ENCODE results near the gene IL17RE.

Gene IL17RE

DNA sequence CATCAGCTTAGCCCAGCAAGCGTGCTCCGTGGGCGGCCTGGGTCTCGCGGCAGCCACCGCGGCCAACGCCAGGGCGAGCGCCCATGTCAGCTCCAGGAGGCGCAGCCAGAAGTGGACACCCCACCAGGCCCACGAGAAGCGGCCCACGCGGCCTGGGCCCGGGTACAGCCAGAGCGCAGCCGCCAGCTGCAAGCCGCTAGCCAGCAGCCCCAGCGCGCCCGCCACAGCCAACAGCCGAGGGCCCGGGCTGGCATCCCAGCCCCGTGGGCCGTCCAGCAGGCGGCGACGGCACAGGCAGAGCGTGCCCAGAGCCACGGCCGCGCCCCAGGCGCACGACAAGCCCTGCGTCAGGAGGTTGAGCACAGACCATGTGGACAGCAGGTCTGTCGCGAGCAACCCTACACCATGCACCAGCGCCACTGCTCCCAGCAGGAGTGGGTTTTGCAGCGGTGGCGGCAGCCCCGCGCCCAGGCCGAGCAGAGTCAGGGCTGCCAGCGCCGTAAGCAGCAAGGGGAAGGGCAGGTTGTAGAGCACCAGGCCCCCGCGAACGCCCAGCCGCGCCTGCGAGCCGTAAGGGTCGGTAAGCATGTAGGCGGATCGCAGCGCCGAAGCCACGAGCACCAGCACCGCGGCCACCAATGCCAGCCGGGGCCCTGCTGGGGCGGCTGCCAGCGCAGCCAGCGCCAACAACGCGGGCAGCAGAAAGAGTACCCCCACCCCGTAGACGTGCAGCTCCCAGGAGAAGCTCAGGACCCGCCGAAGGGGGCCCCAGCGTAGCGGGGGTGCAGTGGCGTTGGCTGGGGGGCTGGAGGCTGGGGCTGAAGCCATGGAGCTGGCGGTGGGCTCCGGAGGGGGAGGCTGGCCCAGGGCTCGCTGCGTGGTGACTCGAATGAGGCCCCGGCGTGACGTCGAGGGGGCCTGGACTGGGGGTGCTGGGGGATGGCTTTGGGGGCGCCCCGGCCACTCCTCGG is 44.7 kb downstream of the IL17RE start:
- Mint-ChIP-seq H3K4me3 (no peak overlapping the region), H3K27me3 (no peaks in the 10 kb centered on the region), H3K4me1 (peaks cover 14% of the 10 kb centered on the region), H3K36me3 (ENCODE audit: insufficient read depth) (peaks cover 5% of the 10 kb centered on the region), H3K27ac (ENCODE audit: low read depth) (no peak overlapping the region), H3K9me3 (no peaks in the 10 kb centered on the region)
- ATAC-seq (replicated peaks; ENCODE audit: extremely low read depth, poor library complexity, severe bottlenecking) (no peak), DNase-seq (ENCODE audit: low spot score in 2 of 2) (no peak)

DNA sequence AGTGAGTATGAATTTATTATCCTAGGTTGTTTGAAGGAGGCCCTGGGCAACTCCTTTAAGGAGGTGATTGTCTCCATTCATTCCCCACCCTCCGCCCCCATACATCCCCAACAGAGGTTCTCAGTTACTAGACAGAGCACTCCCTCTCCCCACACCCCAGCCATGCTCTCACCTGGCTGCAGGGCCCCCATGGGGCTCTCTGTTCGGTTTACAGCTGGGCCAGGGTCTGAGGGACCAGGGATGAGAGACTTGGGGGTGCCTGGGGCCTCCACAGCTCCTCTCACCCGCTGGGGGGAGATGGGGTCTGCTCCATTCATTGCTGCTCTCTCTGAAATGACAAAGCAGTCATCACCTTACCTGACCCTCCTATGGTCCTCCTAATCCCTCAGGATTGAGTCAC is 45.9 kb downstream of the IL17RE start:
- H3K27me3 Mint-ChIP-seq: no peaks in the 10 kb centered on the region
- peaks cover 15% of the 10 kb centered on the region for H3K4me1 Mint-ChIP-seq
- H3K4me3 Mint-ChIP-seq: no peak overlapping the region
- ATAC-seq (replicated peaks; ENCODE audit: extremely low read depth, poor library complexity, severe bottlenecking) (no peak), DNase-seq (ENCODE audit: low spot score in 2 of 2) (no peak)
- H3K36me3 Mint-ChIP-seq (ENCODE audit: insufficient read depth): peaks cover 3% of the 10 kb centered on the region
- H3K9me3 Mint-ChIP-seq: no peaks in the 10 kb centered on the region
- H3K27ac Mint-ChIP-seq (ENCODE audit: low read depth): no peak overlapping the region

DNA sequence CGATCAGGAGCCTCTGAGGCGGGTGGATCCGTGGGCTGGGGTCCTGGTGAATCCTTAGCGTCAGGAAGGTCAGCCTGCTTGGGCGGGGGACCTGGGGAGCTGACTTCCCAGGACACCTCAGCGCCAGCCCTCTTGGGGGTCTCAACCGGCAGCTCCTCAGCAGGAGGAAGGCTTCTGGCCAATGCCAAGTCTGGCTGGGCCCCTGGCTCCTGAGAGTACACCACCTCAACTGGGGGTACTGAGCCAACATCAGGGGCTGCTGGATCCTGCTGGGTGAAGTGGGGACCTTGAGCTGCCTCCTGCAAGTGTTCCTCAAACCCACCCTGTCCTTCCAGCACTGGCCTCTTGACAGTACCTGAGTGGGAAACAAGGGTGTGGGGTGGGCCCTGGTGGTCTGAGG is 46.5 kb downstream of the IL17RE start:
- Mint-ChIP-seq H3K36me3 (ENCODE audit: insufficient read depth) (peaks cover 2% of the 10 kb centered on the region), H3K4me3 (no peak overlapping the region), H3K4me1 (peaks cover 15% of the 10 kb centered on the region), H3K27me3 (no peaks in the 10 kb centered on the region), H3K27ac (ENCODE audit: low read depth) (no peak overlapping the region), H3K9me3 (no peaks in the 10 kb centered on the region)
- ATAC-seq (replicated peaks; ENCODE audit: extremely low read depth, poor library complexity, severe bottlenecking) (no peak), DNase-seq (ENCODE audit: low spot score in 2 of 2) (no peak)

DNA sequence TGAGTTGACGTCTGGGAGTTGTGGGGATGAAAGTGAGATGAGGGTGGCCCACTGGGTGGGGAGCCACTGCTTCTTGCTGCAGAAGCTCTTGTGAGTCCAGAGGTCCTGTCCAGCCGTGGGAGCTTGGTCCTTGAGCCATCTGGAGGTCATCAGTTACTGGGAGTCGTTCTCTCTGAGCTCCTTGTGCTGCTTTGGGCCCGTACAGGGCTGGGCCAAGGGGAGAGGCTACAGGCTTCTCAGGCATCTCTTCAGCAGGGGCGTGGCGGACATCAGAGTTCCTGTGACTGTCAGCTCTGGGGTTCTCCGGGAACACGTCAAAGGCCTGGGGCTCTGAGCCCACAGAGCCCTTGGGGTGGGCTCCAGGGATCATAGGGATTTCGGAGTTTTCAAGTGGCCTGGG is 47.0 kb downstream of the IL17RE start:
- H3K4me3 Mint-ChIP-seq: no peak overlapping the region
- no peak overlapping the region for H3K27ac Mint-ChIP-seq (ENCODE audit: low read depth)
- no peaks in the 10 kb centered on the region for H3K27me3 Mint-ChIP-seq
- peaks cover 15% of the 10 kb centered on the region for H3K4me1 Mint-ChIP-seq
- peaks cover 2% of the 10 kb centered on the region for H3K36me3 Mint-ChIP-seq (ENCODE audit: insufficient read depth)
- no peaks in the 10 kb centered on the region for H3K9me3 Mint-ChIP-seq
- DNase-seq (ENCODE audit: low spot score in 2 of 2) (no peak), ATAC-seq (replicated peaks; ENCODE audit: extremely low read depth, poor library complexity, severe bottlenecking) (no peak)

DNA sequence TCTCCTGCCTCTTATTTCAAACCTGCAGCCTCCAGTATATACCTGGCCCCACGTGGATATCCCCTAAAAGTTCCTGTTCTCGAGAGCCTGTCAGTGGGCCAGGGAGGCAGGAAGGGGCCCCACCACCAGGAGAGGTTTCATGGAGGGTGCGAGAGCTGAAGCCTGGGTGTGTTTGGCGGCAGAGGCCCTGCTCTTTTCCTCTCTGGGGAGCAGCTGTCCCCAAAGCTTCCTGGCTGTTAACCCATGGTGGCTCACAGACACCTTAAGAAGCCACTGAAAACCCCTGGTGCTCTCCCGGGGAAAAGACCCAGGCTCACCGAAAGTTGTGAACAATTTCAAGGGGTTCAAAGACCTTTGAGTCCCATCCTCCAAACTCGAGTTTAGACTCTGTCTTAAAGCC is 48.5 kb downstream of the IL17RE start:
- peak overlapping the region; percentile 90 for H3K4me3 Mint-ChIP-seq
- H3K27ac Mint-ChIP-seq (ENCODE audit: low read depth): peak overlapping the region; percentile 65
- ATAC-seq (replicated peaks; ENCODE audit: extremely low read depth, poor library complexity, severe bottlenecking): no peak
- DNase-seq (ENCODE audit: low spot score in 2 of 2): no peak
- H3K36me3 Mint-ChIP-seq (ENCODE audit: insufficient read depth): peaks cover 4% of the 10 kb centered on the region
- no peaks in the 10 kb centered on the region for H3K9me3 Mint-ChIP-seq
- H3K4me1 Mint-ChIP-seq: peaks cover 15% of the 10 kb centered on the region
- no peaks in the 10 kb centered on the region for H3K27me3 Mint-ChIP-seq

DNA sequence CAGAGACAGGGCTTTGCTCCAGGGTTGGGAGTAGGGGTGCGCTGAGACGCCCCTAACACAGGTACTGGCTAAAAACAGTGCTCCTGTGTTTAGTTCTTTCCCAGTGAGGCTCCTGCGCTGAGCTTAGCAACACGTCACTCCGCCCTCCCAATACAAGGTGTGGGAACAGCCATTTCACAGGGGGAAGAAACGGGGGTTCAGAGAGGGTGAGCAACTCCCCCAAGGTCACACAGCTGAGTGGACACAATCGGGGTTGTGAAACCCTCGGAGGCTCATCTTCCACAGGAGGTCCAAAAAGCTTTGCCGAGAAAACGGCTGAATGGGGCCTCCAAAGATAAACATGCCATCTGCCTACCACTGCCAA is 48.9 kb downstream of the IL17RE start:
- peaks cover 15% of the 10 kb centered on the region for H3K4me1 Mint-ChIP-seq
- DNase-seq (ENCODE audit: low spot score in 2 of 2) (no peak), ATAC-seq (replicated peaks; ENCODE audit: extremely low read depth, poor library complexity, severe bottlenecking) (peak; percentile 21)
- H3K27me3 Mint-ChIP-seq: no peaks in the 10 kb centered on the region
- H3K4me3 Mint-ChIP-seq: peak overlapping the region; percentile 90
- no peak overlapping the region for H3K27ac Mint-ChIP-seq (ENCODE audit: low read depth)
- H3K9me3 Mint-ChIP-seq: no peaks in the 10 kb centered on the region
- H3K36me3 Mint-ChIP-seq (ENCODE audit: insufficient read depth): peaks cover 4% of the 10 kb centered on the region

DNA sequence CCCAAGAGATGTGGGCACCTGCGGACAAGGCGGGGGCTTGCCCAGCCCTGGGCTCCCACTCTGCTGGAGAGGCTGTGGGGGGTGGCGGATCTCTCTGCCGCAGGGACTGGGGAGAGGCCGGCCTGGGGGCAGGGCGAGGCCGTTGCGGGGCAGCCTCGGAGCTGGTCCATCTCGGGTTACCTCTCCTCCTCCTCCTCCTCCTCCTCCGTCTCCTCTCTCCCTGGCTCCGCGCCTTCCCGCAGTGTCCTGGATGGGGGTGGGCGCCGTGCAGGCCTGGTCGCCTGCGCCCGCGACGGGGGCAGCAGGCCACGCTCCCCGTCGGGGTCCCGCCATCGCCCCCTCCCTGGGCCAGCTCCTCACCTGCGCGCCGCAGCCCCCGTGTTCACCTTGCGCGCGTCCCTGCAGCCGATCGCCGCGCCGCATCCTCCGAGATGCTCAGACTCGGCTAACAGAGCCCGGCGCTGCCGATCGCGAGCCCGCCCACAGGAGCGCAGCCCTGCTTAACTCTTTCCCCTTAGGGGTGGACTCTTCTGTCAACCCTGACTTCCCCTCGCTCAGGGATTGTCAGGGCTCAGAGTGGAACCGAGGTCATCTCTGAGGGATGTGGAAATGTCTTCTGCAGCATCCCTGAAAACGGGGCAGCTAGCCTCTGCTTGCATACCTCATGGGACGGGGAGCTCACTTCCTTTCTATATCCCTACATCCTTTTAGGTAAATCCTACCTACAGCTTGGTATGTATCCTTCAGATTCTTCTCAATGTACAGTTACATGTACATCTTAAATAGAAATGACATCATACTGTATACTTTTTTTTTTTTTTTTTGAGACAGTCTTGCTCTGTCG is 49.5 kb downstream of the IL17RE start, which contains the start of gene PRRT3:
PRRT3 (minus strand) TSS at position 447 of the 844 bp plus-strand sequence. CDS start 2,293 bp downstream, outside the sequence.
- peak within 1 kb of the TSS; percentile 90 for H3K4me3 Mint-ChIP-seq
- DNase-seq (ENCODE audit: low spot score in 2 of 2) (peak; percentile 34), ATAC-seq (replicated peaks; ENCODE audit: extremely low read depth, poor library complexity, severe bottlenecking) (peak; percentile 86)
- no peaks in the 10 kb centered on the region for H3K27me3 Mint-ChIP-seq
- peaks cover 4% of the 10 kb centered on the region for H3K36me3 Mint-ChIP-seq (ENCODE audit: insufficient read depth)
- no peaks in the 10 kb centered on the region for H3K9me3 Mint-ChIP-seq
- peaks cover 15% of the 10 kb centered on the region for H3K4me1 Mint-ChIP-seq
- H3K27ac Mint-ChIP-seq (ENCODE audit: low read depth): peak within 1 kb of the TSS; percentile 74

DNA sequence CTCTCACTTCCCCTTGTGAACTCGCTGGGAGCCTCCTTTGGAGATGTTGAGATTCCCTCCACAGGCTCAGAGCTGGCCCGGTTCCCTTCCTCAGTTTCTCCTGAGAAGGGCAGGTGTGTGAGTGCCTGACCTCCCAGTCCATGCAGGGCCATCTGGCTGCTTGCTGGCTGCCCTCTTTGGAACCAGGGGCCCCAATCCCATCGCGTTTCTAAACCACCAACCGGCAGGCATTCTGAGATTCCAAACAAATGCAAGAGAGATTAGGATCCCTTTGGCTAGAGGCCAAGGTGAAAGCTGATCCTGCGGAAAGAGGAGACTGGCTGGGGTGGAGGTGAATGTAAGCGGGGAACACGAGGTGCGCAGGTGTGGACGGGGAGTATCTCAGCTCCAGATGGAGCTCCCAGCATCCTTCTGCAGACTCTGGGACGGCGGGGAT is 52.4 kb downstream of the IL17RE start:
- no peak overlapping the region for H3K4me3 Mint-ChIP-seq
- peaks cover 4% of the 10 kb centered on the region for H3K36me3 Mint-ChIP-seq (ENCODE audit: insufficient read depth)
- no peaks in the 10 kb centered on the region for H3K9me3 Mint-ChIP-seq
- no peak overlapping the region for H3K27ac Mint-ChIP-seq (ENCODE audit: low read depth)
- ATAC-seq (replicated peaks; ENCODE audit: extremely low read depth, poor library complexity, severe bottlenecking): no peak
- peaks cover 15% of the 10 kb centered on the region for H3K4me1 Mint-ChIP-seq
- no peak for DNase-seq (ENCODE audit: low spot score in 2 of 2)
- H3K27me3 Mint-ChIP-seq: no peaks in the 10 kb centered on the region

DNA sequence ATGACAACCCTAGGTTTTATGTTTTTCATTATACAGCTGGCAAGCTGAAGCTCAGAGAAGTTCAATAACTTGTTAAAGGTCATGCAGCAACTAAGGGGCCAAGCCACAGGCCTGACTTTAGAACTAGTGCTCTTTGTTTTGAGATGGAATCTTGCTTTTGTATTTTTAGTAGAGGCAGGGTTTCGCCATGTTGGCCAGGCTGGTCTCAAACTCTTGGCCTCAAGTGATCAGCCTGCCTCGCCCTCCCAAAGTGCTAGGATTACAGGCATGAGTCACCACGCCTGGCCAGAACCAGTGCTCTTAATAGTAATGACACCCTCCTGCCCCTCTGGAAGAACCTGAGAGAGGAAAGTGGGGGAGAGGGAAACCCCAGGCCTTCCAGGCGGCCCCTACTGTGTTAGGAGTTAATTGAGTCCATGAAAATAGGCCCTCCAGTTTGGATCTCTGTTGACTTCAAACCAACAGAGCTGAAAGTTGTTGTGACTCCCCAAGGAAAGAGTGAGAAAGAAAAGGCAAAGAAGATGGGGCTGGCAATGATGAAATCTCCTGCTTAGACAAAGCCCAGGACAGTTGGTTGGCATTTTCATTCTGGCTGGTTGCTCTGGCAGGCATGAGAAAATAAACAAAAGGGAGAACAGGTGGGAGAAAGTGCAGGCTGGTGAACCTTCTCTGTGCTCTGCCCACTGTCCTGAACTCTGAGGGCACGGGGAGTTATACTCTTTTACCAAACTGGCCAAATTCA is 53.1 kb downstream of the IL17RE start:
- Mint-ChIP-seq H3K27ac (ENCODE audit: low read depth) (no peak overlapping the region), H3K36me3 (ENCODE audit: insufficient read depth) (peaks cover 4% of the 10 kb centered on the region), H3K9me3 (no peaks in the 10 kb centered on the region), H3K4me1 (peaks cover 14% of the 10 kb centered on the region), H3K4me3 (no peak overlapping the region), H3K27me3 (no peaks in the 10 kb centered on the region)
- DNase-seq (ENCODE audit: low spot score in 2 of 2) (no peak), ATAC-seq (replicated peaks; ENCODE audit: extremely low read depth, poor library complexity, severe bottlenecking) (no peak)

DNA sequence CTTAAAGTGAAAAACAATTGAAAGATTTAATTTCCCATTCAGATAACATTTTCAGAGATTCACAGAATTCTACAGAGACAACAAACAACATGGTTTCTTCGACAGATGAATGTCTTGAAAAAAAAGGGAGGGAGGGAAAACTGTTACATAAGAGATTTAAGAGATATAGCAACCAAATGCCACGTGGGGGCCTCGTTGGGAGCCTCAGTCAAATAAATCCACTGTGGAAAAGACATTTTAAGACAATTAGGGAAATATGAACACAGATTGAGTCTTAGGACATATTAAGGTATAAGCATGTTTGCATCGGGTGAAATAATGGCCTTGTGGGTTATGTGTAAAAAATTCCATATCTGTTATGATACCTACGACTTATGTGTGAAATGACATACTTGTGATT is 54.6 kb downstream of the IL17RE start:
- no peak overlapping the region for H3K4me3 Mint-ChIP-seq
- no peak for DNase-seq (ENCODE audit: low spot score in 2 of 2)
- ATAC-seq (replicated peaks; ENCODE audit: extremely low read depth, poor library complexity, severe bottlenecking): no peak
- no peak overlapping the region for H3K27ac Mint-ChIP-seq (ENCODE audit: low read depth)
- H3K4me1 Mint-ChIP-seq: peaks cover 3% of the 10 kb centered on the region
- no peaks in the 10 kb centered on the region for H3K27me3 Mint-ChIP-seq
- no peaks in the 10 kb centered on the region for H3K9me3 Mint-ChIP-seq
- H3K36me3 Mint-ChIP-seq (ENCODE audit: insufficient read depth): peaks cover 6% of the 10 kb centered on the region

DNA sequence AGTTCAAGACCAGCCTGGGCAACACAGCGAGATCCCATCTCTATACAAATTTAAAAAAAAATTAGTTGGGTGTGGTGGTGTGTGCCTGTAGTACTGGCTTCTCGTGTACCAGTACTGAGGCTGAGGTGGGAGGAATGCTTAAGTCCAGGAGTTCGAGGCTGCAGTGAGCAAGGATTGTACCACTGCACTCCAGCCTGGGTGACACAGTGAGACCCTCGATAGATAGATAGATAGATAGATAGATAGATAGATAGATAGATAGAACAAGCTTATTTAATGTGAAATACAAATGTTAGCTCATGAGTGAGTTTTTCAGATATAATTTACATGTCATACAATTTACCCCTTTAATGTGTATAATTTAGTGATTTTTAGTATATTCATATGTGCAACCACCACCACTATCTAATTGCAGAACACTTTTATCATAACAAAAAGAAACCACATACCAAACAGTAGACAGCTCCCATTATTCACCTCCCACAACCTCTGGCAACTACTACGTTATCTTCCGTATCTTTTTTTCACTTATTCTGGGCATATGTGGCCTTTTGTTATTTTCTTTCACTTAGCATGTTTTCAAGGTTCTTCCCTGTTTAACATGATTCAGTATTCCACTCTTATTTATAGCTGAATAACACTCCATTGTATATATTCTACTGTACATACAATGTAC is 62.7 kb downstream of the IL17RE start:
- Mint-ChIP-seq H3K36me3 (ENCODE audit: insufficient read depth) (peaks cover 45% of the 10 kb centered on the region), H3K9me3 (no peaks in the 10 kb centered on the region), H3K27me3 (no peaks in the 10 kb centered on the region), H3K27ac (ENCODE audit: low read depth) (no peak overlapping the region), H3K4me3 (no peak overlapping the region), H3K4me1 (no peaks in the 10 kb centered on the region)
- ATAC-seq (replicated peaks; ENCODE audit: extremely low read depth, poor library complexity, severe bottlenecking): no peak
- no peak for DNase-seq (ENCODE audit: low spot score in 2 of 2)

All from central memory CD8-positive, alpha-beta T cell (primary cell).